Neural cell (in vitro differentiated cells): Measurements from ENCODE around the gene AFG1L.

Experiments used
- EZH2 ChIP-seq: fragments of 200-600, 300-800 bp; shearing (Covaris generic), sonication (generic); IDR thresholded peaks from 2 replicates; pipeline ENCODE4 v1.6.1; 2014; ENCODE audit warnings: antibody characterized with exemption, low read length, borderline replicate concordance, mild to moderate bottlenecking; ENCODE audit not compliant: insufficient read depth, poor library complexity, severe bottlenecking
- MXI1 ChIP-seq: fragments of 450-650 bp; conservative IDR thresholded peaks from 2 replicates; pipeline ENCODE4 v1.6.1; 2014; ENCODE audit warnings: antibody characterized with exemption, mild to moderate bottlenecking; ENCODE audit not compliant: poor library complexity, severe bottlenecking
- TAF1 ChIP-seq: IDR thresholded peaks from 2 replicates; pipeline ENCODE4 v1.6.1; 2012; ENCODE audit warnings: low read depth
- TF ChIP-seq, protein P1 (sequence below): fragments of 450-650 bp; IDR thresholded peaks from 2 replicates; pipeline ENCODE4 v1.5.1; 2014; ENCODE audit warnings: antibody characterized with exemption, mild to moderate bottlenecking, moderate library complexity; ENCODE audit not compliant: poor library complexity, severe bottlenecking

DNA sequence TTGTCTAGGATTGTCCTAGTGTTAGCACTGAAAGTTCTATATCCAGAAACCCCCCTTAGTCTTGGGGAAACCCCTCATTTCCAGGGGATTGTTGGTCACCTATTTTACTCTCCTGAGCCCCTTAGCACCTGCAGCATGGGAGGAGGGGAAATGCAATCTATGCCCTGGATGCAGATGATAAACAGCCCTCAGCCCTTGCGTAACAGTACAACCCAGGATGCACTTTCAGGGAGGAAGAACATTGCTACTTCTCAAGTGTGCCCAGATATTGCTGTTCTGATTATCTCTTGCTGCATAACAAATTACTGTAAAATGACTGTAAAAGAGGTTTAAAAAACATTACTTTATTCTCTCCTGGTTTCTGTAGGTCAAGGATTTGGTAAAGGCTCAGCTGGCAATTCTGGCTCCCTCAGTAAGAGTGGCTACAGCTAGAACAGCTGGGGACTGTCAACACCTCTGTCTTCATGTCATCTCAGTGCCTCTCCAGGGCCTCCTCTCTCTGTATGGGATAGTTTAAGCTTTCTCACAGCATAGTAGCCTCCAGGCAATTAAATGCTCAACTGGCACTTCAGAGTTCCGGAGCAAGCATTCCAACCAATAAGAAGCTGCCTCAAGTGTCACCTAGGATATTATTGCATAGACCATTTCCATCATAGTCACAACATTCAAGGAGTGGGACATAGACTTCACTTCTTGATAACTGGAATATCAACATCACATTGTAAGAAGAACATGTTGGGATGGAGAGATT, 148.1 kb downstream of the AFG1L start:
- no peak for TF ChIP-seq TAF1
- TF ChIP-seq, protein P1, sequence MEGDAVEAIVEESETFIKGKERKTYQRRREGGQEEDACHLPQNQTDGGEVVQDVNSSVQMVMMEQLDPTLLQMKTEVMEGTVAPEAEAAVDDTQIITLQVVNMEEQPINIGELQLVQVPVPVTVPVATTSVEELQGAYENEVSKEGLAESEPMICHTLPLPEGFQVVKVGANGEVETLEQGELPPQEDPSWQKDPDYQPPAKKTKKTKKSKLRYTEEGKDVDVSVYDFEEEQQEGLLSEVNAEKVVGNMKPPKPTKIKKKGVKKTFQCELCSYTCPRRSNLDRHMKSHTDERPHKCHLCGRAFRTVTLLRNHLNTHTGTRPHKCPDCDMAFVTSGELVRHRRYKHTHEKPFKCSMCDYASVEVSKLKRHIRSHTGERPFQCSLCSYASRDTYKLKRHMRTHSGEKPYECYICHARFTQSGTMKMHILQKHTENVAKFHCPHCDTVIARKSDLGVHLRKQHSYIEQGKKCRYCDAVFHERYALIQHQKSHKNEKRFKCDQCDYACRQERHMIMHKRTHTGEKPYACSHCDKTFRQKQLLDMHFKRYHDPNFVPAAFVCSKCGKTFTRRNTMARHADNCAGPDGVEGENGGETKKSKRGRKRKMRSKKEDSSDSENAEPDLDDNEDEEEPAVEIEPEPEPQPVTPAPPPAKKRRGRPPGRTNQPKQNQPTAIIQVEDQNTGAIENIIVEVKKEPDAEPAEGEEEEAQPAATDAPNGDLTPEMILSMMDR: no peak
- no peak for TF ChIP-seq MXI1
- TF ChIP-seq EZH2: no peak
